HG02973 (cell line): Measurements from ENCODE around the gene PMFBP1.

ENCODE experiments used
- ATAC-seq: cut with Tn5 transposase; IDR thresholded peaks from one replicate; pipeline ENCODE4 v1.9.1; 2021; ENCODE audit warnings: moderate library complexity; ENCODE audit not compliant: unreplicated experiment

PMFBP1 gene

GRCh38 chr16:72137380-72138063 is 34.4 kb downstream of the PMFBP1 start:
- ATAC-seq = no peak

GRCh38 chr16:72134507-72134906 is 37.4 kb downstream of the PMFBP1 start:
- no peak for ATAC-seq

- no peak for ATAC-seq
These were observed 39.2 kb downstream of the PMFBP1 start for GRCh38 chr16:72132726-72133125.

- ATAC-seq = no peak
These were observed 40.9 kb downstream of the PMFBP1 start for GRCh38 chr16:72131036-72131435.

GRCh38 chr16:72129976-72130656 is 41.8 kb downstream of the PMFBP1 start:
- no peak for ATAC-seq

GRCh38 chr16:72128701-72129100 is 43.3 kb downstream of the PMFBP1 start:
- ATAC-seq = no peak

GRCh38 chr16:72126429-72126765 is 45.6 kb downstream of the PMFBP1 start:
- no peak for ATAC-seq

- no peak for ATAC-seq
These were observed 46.1 kb downstream of the PMFBP1 start for GRCh38 chr16:72125635-72126428.

GRCh38 chr16:72124761-72125634 is 47.0 kb downstream of the PMFBP1 start:
- ATAC-seq = no peak

- no peak for ATAC-seq
These were observed 47.8 kb downstream of the PMFBP1 start for GRCh38 chr16:72124148-72124547.

- ATAC-seq = no peak
These were observed 48.5 kb downstream of the PMFBP1 start for GRCh38 chr16:72123426-72123825.

GRCh38 chr16:72122916-72123315 is 49.0 kb downstream of the PMFBP1 start:
- ATAC-seq = no peak

- ATAC-seq = no peak
These were observed 49.6 kb downstream of the PMFBP1 start for GRCh38 chr16:72122308-72122707.

- ATAC-seq = no peak
These were observed 51.9 kb downstream of the PMFBP1 start for GRCh38 chr16:72120026-72120425.

GRCh38 chr16:72113616-72113945 is 58.4 kb downstream of the PMFBP1 start:
- no peak for ATAC-seq

GRCh38 chr16:72112906-72113615 is 58.9 kb downstream of the PMFBP1 start:
- no peak for ATAC-seq

GRCh38 chr16:72112452-72112792 is 59.5 kb downstream of the PMFBP1 start:
- no peak for ATAC-seq

- no peak for ATAC-seq
These were observed 60.1 kb downstream of the PMFBP1 start for GRCh38 chr16:72111657-72112451.

GRCh38 chr16:72110662-72111615 is 61.0 kb downstream of the PMFBP1 start:
- ATAC-seq = no peak
